IMR-90 (cell line): Measurements from ENCODE around the gene MRPS31. TPM values are rescaled to one million over a fixed set of nuclear protein-coding genes. Genes with fewer than 3 reads are reported as not detected.
"Not testable (repeated sequence)": the region's sequence is repeated elsewhere in the genome, so short reads cannot be mapped to it uniquely, and the experiment has no call there.

ENCODE experiments used
- ATAC-seq: fragments of 200-7000 bp; cut with Tn5 transposase; 2 replicates; pipeline ENCODE4 v1.9.1; 2020; ENCODE audit warnings: low read depth, mild to moderate bottlenecking, moderate library complexity
- BruUV-seq: library from RNA; stranded (reverse); fragments of 400-500 nt; replicated peaks from 2 replicates; lab custom pipeline; 2021; lab: Mats Ljungman, UMichigan
- CTCF ChIA-PET: fragments of 300-600 bp; formaldehyde crosslinking; extraction: SDS; loops from one replicate; lab custom pipeline; 2021; ENCODE audit warnings: antibody characterized with exemption; lab: Yijun Ruan, JAX
- POLR2A ChIA-PET: fragments of 300-600 bp; sonication (Branson Sonifier 250); formaldehyde crosslinking; loops from one replicate; lab custom pipeline; 2022; ENCODE audit warnings: antibody characterized with exemption; ENCODE audit not compliant: unreplicated experiment; lab: Charles Lee
- DNase-seq: peaks from one replicate; pipeline ENCODE4 v3.0.0; 2013
- H2AFZ ChIP-seq: replicated peaks from 2 replicates; pipeline ENCODE3; 2013; ENCODE audit warnings: low read length, mild to moderate bottlenecking; ENCODE audit not compliant: poor library complexity
- H2AK5ac ChIP-seq: 2 replicates; pipeline ENCODE4 v1.6.1; 2013; ENCODE audit warnings: low read depth, low read length, inconsistent platforms
- H2AK9ac ChIP-seq: replicated peaks from 2 replicates; pipeline ENCODE3; 2013; ENCODE audit warnings: mild to moderate bottlenecking, low read depth, low read length, moderate library complexity; ENCODE audit not compliant: poor library complexity
- H2BK120ac ChIP-seq: 2 replicates; pipeline ENCODE4 v1.6.1; 2013; ENCODE audit warnings: low read depth, low read length, inconsistent platforms
- H2BK15ac ChIP-seq: 3 replicates; pipeline ENCODE4 v1.6.1; 2013; ENCODE audit warnings: low read depth, low read length, inconsistent platforms
- H2BK20ac ChIP-seq: 2 replicates; pipeline ENCODE4 v1.6.1; 2013; ENCODE audit warnings: low read depth, mild to moderate bottlenecking, inconsistent platforms, low read length, moderate library complexity
- H2BK5ac ChIP-seq: 2 replicates; pipeline ENCODE4 v1.6.1; 2013; ENCODE audit warnings: mild to moderate bottlenecking, low read depth, low read length, inconsistent platforms; ENCODE audit not compliant: poor library complexity, severe bottlenecking
- H3K14ac ChIP-seq: replicated peaks from 2 replicates; pipeline ENCODE4 v1.6.1; 2013; ENCODE audit warnings: low read depth, low read length, inconsistent platforms
- H3K18ac ChIP-seq: 2 replicates; pipeline ENCODE4 v1.6.1; 2013; ENCODE audit warnings: low read depth, low read length, control low read depth
- H3K23ac ChIP-seq: 2 replicates; pipeline ENCODE4 v1.6.1; 2013; ENCODE audit warnings: low read depth, low read length, inconsistent platforms
- H3K27ac ChIP-seq: 2 replicates; pipeline ENCODE4 v1.5.1; 2013; ENCODE audit warnings: mild to moderate bottlenecking, control low read depth, low read length; ENCODE audit not compliant: insufficient read depth
- H3K27me3 ChIP-seq: 2 replicates; pipeline ENCODE4 v1.6.1; 2013; ENCODE audit warnings: low read length; ENCODE audit not compliant: control insufficient read depth, insufficient read depth
- H3K36me3 ChIP-seq: 2 replicates; pipeline ENCODE4 v1.6.1; 2013; ENCODE audit warnings: low read length, mixed read lengths; ENCODE audit not compliant: control insufficient read depth, insufficient read depth
- H3K4ac ChIP-seq: 2 replicates; pipeline ENCODE4 v1.6.1; 2013; ENCODE audit warnings: low read depth, low read length, inconsistent platforms
- H3K4me1 ChIP-seq: 2 replicates; pipeline ENCODE4 v1.6.1; 2013; ENCODE audit warnings: low read length, mixed read lengths; ENCODE audit not compliant: control insufficient read depth, insufficient read depth
- H3K4me2 ChIP-seq: 2 replicates; pipeline ENCODE4 v1.6.1; 2013; ENCODE audit warnings: low read depth, mild to moderate bottlenecking, control low read depth, low read length, moderate library complexity
- H3K4me3 ChIP-seq: 2 replicates; pipeline ENCODE4 v1.5.1; 2013; ENCODE audit warnings: low read depth, mild to moderate bottlenecking, control low read depth, low read length, moderate library complexity; ENCODE audit not compliant: insufficient read depth
- H3K56ac ChIP-seq: 2 replicates; pipeline ENCODE4 v1.6.1; 2013; ENCODE audit warnings: low read length, inconsistent platforms; ENCODE audit not compliant: insufficient read depth; ENCODE audit errors: extremely low read depth
- H3K79me1 ChIP-seq, 2 experiments: 2 replicates each; pipeline ENCODE4 v1.6.1; 2013; ENCODE audit warnings: low read length in 2 of 2, inconsistent platforms in 1 of 2, low read depth in 1 of 2
- H3K9ac ChIP-seq: 2 replicates; pipeline ENCODE4 v1.6.1; 2013; ENCODE audit warnings: low read depth, low read length, control low read depth
- H3K9me1 ChIP-seq: 2 replicates; pipeline ENCODE4 v1.6.1; 2013; ENCODE audit warnings: low read length, inconsistent platforms; ENCODE audit not compliant: insufficient read depth
- H3K9me3 ChIP-seq: 2 replicates; pipeline ENCODE4 v1.6.1; 2013; ENCODE audit warnings: low read length; ENCODE audit not compliant: control insufficient read depth, insufficient read depth
- H4K20me1 ChIP-seq: 2 replicates; pipeline ENCODE4 v1.6.1; 2013; ENCODE audit warnings: low read length, inconsistent platforms; ENCODE audit not compliant: insufficient read depth
- H4K5ac ChIP-seq: 2 replicates; pipeline ENCODE4 v1.6.1; 2013; ENCODE audit warnings: mild to moderate bottlenecking, low read depth, low read length, control low read depth
- H4K8ac ChIP-seq, 2 experiments: 2 replicates each; pipeline ENCODE4 v1.6.1; 2013; ENCODE audit warnings: low read depth in 2 of 2, low read length in 2 of 2, control low read depth in 1 of 2, inconsistent platforms in 1 of 2
- H4K91ac ChIP-seq: 2 replicates; pipeline ENCODE4 v1.6.1; 2013; ENCODE audit warnings: low read depth, low read length, inconsistent platforms; ENCODE audit not compliant: insufficient read depth
- MXI1 ChIP-seq: IDR thresholded peaks from 2 replicates; pipeline ENCODE4 v1.6.1; 2012; ENCODE audit warnings: low read depth, mild to moderate bottlenecking, low read length, moderate library complexity, borderline replicate concordance
- NFE2L2 ChIP-seq: fragments of 150-350 bp; IDR thresholded peaks from 2 replicates; pipeline ENCODE4 v1.6.1; 2016; ENCODE audit warnings: low read depth, mild to moderate bottlenecking, low read length
- RCOR1 ChIP-seq: IDR thresholded peaks from 2 replicates; pipeline ENCODE4 v1.6.1; 2012; ENCODE audit warnings: mild to moderate bottlenecking, low read length, improper control_type of control experiment; ENCODE audit not compliant: insufficient replicate concordance
- WGBS, 2 experiments: methylation state at CpG; one replicate each; pipeline versions ENCODE4 v1.1.5 to v1.1.7; 2013; ENCODE audit warnings: missing lambda C conversion rate in 2 of 2; ENCODE audit not compliant: insufficient read length in 1 of 2; ENCODE audit errors: extremely low coverage in 2 of 2; 5-methylcytosine and 5-hydroxymethylcytosine counted together
- dilution Hi-C: fragments of 300-500 bp; cut with HindIII; formaldehyde crosslinking; loops from one replicate; pipeline ENCODE4 v1.14.3; 2018; ENCODE audit warnings: low sequenced_read_pairs; ENCODE audit not compliant: unreplicated experiment
- in situ Hi-C: fragments of 300-500 bp; cut with MboI; formaldehyde crosslinking; loops from 3 replicates; pipeline ENCODE4 v1.14.3; 2019; ENCODE audit warnings: low sequenced_read_pairs, inconsistent platforms, mixed read lengths
- intact Hi-C: fragments of 100-400 bp; cut with micrococcal nuclease; formaldehyde crosslinking; loops from 2 replicates; pipeline ENCODE4 v1.10.0; 2022
- polyA plus RNA-seq, 3 experiments: library from polyadenylated mRNA; depleted of rRNA; stranded (reverse); fragments of >200 nt; gene quantifications; 2 replicates each; pipeline ENCODE4 v1.2.3, GENCODE V29; 2012; ENCODE audit warnings: low replicate concordance in 1 of 3
- total RNA-seq: library from RNA; depleted of rRNA; stranded (reverse); fragments of >200 nt; gene quantifications from 2 replicates; pipeline ENCODE4 v1.2.3, GENCODE V29; 2012
- TF ChIP-seq, protein P1 (sequence below): conservative IDR thresholded peaks from 2 replicates; pipeline ENCODE4 v1.5.1; 2012; ENCODE audit warnings: mild to moderate bottlenecking, low read depth, low read length, improper control_type of control experiment
- TF ChIP-seq, protein P2 (sequence below): fragments of 150-350 bp; IDR thresholded peaks from 2 replicates; pipeline ENCODE4 v1.6.1; 2016; ENCODE audit warnings: low read depth, mild to moderate bottlenecking, low read length, moderate library complexity, borderline replicate concordance

Gene MRPS31
- total and polyA plus RNA-seq, 2 of the 4 experiments (the other 2 are of a cell fraction): 9.3 to 14.8 TPM

GRCh38 chr13:40749327-40749726, 21.7 kb downstream of the MRPS31 start:
- Histone ChIP-seq H4K8ac (no peak overlapping the region), H3K4ac (no peak overlapping the region), H3K4me1 (no peaks in the 10 kb centered on the region), H3K36me3 (peaks cover 9% of the 10 kb centered on the region), H2BK15ac (no peak overlapping the region), H3K4me3 (no peak overlapping the region), H4K5ac (no peak overlapping the region), H2AK9ac (no peak overlapping the region), H3K23ac (no peak overlapping the region), H2BK5ac (no peak overlapping the region), H3K27me3 (no peaks in the 10 kb centered on the region), H3K9me3 (no peaks in the 10 kb centered on the region), H3K27ac (no peak overlapping the region), H3K4me2 (no peak overlapping the region), H2BK20ac (no peak overlapping the region), H2AK5ac (no peak overlapping the region), H2BK120ac (no peak overlapping the region), H3K18ac (no peak overlapping the region), H3K79me1 (no peaks in the 10 kb centered on the region), H4K20me1 (no peaks in the 10 kb centered on the region), H3K56ac (no peak overlapping the region), H3K9me1 (no peaks in the 10 kb centered on the region), H4K91ac (no peak overlapping the region), H3K14ac (no peak overlapping the region), H3K9ac (no peak overlapping the region), H2AFZ (no peak overlapping the region)
- POLR2A ChIA-PET: no interaction called here
- intact Hi-C loops (no loop called here), in situ Hi-C loops (no loop called here), dilution Hi-C loops (no loop called here)
- BruUV-seq: no TSS peak
- DNase-seq (no peak), ATAC-seq (no peak)
- no peak for TF ChIP-seq MXI1
- no peak for TF ChIP-seq RCOR1
- TF ChIP-seq, protein P1, sequence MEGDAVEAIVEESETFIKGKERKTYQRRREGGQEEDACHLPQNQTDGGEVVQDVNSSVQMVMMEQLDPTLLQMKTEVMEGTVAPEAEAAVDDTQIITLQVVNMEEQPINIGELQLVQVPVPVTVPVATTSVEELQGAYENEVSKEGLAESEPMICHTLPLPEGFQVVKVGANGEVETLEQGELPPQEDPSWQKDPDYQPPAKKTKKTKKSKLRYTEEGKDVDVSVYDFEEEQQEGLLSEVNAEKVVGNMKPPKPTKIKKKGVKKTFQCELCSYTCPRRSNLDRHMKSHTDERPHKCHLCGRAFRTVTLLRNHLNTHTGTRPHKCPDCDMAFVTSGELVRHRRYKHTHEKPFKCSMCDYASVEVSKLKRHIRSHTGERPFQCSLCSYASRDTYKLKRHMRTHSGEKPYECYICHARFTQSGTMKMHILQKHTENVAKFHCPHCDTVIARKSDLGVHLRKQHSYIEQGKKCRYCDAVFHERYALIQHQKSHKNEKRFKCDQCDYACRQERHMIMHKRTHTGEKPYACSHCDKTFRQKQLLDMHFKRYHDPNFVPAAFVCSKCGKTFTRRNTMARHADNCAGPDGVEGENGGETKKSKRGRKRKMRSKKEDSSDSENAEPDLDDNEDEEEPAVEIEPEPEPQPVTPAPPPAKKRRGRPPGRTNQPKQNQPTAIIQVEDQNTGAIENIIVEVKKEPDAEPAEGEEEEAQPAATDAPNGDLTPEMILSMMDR: 0 out of 2 replicates have a peak, but pooled peaks have one; percentile 10
- TF ChIP-seq, protein P2, sequence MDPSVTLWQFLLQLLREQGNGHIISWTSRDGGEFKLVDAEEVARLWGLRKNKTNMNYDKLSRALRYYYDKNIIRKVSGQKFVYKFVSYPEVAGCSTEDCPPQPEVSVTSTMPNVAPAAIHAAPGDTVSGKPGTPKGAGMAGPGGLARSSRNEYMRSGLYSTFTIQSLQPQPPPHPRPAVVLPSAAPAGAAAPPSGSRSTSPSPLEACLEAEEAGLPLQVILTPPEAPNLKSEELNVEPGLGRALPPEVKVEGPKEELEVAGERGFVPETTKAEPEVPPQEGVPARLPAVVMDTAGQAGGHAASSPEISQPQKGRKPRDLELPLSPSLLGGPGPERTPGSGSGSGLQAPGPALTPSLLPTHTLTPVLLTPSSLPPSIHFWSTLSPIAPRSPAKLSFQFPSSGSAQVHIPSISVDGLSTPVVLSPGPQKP: no peak
- TF ChIP-seq NFE2L2: no peak
- CTCF ChIA-PET: no interaction called here
- no CpG with 5 or more reads among the region's 1 CpG for WGBS, 2 experiments

GRCh38 chr13:40735232-40735548, 35.8 kb downstream of the MRPS31 start:
- DNase-seq, H2BK120ac ChIP-seq, H3K4me1 ChIP-seq, H3K27me3 ChIP-seq, H3K4ac ChIP-seq, dilution Hi-C loops, H2AK5ac ChIP-seq, H3K18ac ChIP-seq, in situ Hi-C loops, H3K14ac ChIP-seq, H4K20me1 ChIP-seq, H2AK9ac ChIP-seq, H4K8ac ChIP-seq, H3K36me3 ChIP-seq, H2AFZ ChIP-seq, H2BK5ac ChIP-seq, ATAC-seq, H4K5ac ChIP-seq, H2BK15ac ChIP-seq, H2BK20ac ChIP-seq, H3K9me3 ChIP-seq, CTCF ChIA-PET, H3K4me2 ChIP-seq, H3K9me1 ChIP-seq, H3K79me1 ChIP-seq, H3K56ac ChIP-seq, H3K23ac ChIP-seq, BruUV-seq, H3K9ac ChIP-seq, H4K91ac ChIP-seq, H3K27ac ChIP-seq, H3K4me3 ChIP-seq, POLR2A ChIA-PET, intact Hi-C loops: not testable (repeated sequence)
- 100% methylated on average over 1 of the region's 11 CpGs; no CpG with 5 or more reads in 1 of the 2 experiments for WGBS, 2 experiments
